DMS53 (cell line): ENCODE results near the gene RBPJL.

Source experiments
- DNase-seq: peaks from one replicate; lab custom pipeline; 2025; lab: John Stamatoyannopoulos, UW

Gene RBPJL, protein sequence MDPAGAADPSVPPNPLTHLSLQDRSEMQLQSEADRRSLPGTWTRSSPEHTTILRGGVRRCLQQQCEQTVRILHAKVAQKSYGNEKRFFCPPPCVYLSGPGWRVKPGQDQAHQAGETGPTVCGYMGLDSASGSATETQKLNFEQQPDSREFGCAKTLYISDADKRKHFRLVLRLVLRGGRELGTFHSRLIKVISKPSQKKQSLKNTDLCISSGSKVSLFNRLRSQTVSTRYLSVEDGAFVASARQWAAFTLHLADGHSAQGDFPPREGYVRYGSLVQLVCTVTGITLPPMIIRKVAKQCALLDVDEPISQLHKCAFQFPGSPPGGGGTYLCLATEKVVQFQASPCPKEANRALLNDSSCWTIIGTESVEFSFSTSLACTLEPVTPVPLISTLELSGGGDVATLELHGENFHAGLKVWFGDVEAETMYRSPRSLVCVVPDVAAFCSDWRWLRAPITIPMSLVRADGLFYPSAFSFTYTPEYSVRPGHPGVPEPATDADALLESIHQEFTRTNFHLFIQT

DNA sequence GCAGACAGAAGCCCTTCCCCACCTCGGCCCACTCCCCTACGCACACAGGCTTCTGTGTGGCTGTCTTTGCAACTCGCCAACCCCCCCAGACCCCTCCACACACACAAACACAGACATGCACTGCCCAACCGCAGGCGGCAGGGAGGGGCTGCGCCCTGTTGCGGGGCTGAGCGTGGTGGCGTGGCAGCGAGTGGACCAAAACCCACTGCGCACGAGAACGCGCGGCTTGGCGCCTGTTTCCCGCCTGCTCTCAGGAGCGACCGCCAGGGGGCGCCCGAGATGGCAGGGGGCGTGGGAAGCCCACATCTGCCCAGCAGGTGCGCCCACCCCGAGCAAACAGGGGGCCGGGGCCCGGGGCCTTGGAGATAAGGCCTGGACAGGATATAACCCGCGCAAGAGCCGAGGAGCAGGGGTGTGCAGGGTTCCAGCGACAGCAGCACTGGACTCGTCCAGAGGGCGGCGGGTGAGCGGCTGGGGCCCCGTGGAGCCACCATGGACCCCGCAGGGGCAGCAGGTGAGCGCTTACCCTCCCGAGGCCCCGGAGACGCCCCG, at the start of gene RBPJL:
Gene RBPJL (plus strand): TSS at position 410 of the 552 bp plus-strand sequence. CDS start 83 bp downstream, at position 493.
- peak; percentile 55 for DNase-seq

DNA sequence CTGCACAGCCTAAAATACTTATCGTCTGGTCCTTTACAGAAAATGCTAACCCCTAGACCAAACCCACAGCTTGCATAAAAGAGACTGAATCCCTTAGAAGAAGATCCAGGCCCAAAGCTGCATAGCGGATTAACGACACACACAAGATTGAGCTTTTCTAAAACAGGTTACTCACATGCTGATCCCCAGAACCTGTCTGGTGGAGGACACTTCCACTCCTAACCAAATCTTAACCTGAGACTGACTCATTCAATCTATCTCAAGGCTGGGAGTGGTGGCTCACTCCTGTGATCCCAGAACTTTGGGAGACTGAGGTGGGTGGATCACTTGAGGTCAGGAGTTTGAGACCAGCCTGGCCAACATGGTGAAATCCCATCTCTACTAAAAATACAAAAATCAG, 49.5 kb upstream of the RBPJL start:
- no peak for DNase-seq

DNA sequence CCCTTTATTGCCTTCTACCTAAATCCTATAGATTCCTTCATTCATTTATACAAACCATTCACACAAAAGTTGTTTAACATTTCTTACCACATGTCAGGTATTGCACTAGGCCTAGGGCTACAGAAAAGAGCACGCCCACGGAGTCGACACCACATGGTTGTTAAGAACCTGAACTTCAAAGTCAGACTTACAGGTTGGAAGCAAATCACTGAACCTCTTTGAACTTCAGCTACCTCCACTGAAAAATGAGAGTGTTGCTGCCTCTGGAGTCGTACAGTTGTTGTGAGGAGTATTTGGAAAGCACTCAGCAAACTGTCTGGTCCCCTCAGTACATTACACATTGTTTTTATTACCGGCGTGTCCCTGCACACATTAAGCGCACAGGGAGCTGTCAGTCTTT, 48.9 kb upstream of the RBPJL start:
- DNase-seq = no peak

DNA sequence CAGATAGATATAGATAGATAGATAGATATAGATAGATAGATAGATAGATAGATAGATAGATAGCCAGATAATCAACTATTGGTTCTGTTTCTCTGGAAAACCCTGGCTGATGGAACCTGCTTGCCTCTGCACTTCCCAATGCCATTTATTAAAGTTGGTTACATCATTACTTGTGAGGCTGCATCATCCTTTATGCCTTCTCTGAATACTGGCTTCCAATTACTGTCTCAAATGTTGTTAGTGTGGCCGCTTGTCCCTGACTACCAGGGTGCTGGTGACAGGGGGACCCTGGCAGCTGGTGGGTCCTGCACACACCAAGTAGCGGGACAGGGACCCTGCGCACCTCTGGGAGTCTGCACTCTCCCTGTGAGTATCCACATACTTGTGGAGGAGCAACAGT, 48.4 kb upstream of the RBPJL start:
- DNase-seq = no peak

DNA sequence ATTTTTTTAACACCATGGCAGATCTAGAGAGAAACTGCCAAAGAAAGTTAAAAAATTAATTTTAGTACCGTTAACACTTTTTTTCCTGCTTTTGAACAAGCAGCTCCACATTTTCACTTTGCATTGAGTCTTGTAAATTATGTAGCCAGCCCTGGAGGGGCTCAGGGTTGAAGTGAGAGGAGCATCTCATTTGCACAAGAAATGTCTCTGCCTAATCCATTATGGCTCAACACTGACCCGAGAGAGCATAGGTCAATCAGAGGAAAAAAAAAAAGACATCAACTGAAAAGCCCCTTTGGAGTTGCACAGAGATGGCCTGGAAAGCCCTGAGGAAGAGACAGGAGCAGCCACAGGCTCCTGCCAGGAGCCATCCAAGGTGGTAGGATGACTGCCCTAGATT, 48.0 kb upstream of the RBPJL start:
- DNase-seq = no peak

DNA sequence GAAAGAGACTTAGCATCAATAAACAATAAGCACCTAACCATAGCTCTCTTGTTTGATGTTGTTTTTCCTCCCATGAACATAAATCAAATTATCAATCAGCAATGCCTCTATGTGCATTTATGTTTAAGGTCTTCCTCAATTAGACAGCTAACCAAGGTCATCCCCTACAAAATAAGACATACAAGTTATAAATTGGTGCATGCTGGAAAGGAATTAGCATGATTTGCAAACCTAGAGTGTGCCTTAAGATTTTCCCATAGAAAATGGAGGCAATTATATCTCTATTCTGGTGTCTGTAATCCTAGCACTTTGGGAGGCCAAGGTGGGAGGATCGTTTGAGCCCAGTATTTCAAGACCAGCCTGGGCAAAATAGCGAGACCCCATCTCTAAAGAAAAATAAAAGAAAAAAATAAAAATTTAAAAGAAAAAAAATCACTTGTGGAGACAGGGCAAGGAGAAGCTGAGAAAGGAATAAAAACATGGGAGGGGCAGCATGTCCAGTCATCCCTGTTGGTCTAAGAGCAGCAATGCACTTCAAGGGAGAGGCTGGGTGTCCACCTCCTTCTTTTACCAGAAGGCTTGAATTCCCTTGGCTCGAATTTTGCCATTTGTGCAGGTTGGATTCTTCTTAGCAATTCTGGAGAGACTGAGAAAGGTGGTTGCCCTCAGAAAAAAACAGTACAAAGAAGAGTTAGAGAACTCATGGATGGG, 42.9 kb upstream of the RBPJL start:
- no peak for DNase-seq

DNA sequence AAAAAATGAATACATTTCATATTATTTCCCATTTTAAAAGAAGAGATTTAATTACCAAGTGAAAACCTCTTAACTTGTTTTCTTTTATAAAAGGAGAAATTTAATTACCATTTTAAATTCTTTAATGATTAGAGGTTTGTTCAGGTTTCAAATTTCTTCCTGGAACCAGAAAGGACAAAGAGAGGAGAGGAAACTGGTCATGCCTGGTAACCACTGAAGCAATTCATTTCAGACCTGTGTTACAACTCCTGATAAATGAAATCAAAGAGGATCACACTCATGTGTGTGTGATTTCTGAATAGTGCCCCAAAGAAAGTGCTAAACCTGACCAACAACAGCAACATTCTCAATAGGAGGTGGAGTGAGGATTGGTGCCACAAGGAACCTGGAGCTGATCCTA, 39.7 kb upstream of the RBPJL start:
- no peak for DNase-seq

DNA sequence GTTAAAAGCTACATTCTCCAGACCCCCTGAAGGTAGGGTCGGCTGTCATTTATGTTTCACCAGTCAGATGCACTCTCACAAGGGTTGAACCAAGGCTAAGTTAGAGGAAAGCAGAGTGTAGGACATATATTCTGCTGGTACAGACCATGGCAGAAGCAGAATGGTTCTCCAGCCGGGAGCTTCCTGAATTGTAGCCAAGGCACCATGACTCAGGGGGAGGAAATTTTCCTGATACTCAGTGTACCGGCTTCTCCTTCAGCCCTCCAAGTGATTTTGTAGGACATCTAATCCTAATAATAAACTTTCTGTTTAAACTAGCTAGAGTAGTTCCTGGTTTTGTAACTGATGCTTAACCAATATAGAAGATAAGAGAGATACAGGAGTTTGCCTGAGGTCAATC, 38.1 kb upstream of the RBPJL start:
- no peak for DNase-seq

DNA sequence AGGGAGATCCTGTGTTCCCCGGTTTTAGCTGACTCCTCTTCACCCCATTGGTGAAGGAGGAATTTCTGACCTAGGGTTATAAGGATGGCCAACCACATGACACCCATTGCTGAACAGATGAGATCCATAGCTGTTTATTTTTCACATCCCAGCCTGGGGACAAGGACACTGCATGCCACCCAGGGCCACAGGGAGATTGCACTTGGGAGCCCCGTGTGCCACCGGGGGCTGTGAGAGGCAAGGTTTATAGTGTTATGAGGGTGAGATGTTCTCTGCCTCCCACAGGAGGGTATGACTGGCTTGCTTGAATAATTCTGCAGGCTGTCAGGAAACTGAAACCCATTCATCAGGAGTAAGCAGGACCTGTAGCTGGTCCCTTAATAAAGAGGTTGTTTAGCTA, 37.6 kb upstream of the RBPJL start:
- DNase-seq = no peak

DNA sequence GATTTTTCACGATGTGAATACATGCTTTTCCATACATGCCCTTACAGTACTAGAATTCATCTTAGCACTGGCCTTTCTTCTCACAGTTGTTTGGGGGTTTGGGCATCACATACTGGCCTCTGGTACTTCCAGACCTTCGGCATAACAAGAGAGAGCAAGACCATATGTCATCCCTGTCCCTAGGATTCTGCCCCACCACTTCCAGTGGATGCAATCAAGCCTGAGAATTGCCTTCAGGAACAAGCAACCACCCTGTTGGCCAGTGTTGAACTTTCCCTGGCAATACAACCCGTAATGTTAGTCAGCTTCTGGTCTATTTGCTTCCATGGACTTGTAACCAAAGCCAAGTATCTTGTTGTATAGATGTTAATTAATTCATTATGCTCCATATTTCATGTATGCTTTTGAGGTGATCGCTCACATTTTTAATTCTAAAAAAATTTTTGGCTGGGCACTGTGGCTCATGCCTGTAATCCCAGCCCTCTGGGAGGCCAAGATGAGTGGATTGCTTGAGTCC, 36.8 kb upstream of the RBPJL start:
- DNase-seq = no peak

DNA sequence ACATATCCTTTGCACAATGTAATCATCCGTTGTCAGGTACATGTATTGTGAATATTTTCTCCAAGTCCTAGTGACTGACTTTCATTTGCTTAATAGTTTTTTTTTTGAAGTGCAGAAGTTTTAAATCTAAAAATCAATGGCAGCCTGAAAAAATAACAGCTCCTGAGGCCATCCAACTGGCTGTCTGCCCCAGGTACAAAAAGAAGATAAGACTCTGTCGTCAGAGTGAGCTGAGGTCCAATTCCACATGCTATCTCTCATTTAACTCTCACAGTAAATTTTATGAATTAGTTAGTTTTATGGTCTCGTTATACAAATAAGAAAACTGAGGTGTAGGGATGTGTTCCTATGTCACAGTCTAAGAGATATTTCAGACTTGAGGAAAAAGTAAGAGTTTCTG, 31.3 kb upstream of the RBPJL start:
- no peak for DNase-seq

DNA sequence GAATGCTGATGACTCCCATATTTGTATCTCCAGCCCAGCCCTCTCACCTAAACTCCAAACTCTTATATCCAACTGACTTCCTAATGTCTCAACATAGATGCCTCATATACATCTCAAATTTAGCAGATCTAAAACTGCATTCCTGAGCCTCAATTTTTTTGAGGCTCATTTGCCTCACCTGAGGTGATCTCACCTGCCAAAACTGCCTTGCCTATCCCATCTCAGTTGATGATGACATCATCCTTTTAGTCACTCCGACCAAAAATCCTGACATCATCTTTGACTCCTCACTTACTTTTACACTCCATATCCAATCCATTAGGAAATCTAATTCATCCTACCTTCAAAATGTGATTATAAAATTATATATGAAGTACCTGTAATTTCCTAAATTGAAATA, 26.6 kb upstream of the RBPJL start:
- DNase-seq = no peak

DNA sequence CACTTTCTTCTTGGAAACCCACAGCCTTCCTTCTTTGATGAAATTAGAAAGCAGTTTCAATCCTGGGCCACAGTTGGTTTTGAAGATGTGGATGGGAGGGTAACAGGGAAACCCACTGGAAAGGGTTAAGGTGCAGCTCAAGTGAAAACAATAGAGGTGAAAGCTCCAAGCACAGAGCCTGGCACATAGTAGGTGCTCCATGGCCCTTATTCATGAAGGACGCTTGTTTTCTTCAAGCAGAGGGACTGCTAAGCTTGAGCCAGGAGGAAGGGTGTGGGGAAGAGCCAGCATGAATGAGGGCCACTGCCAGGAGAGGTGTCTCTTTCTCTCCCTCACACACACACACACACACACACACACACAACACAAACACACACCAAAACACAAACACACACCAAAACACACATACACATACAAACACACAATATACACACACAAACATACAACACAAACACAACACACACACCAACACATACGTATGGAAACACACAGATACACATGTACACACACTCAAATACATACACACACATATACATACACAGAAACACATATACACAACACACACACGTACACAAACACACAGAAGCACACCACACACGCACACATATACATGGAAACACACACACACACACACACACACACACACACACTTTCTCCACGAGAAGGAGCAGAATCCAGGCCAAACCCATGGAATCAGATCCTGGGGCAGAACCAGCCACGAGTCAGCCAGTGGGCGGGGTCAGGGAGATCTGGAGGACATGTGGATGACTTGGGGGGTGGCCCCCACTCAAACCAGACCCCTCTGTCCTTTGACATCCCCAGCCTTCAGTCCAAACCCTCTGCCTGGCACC, 23.7 kb upstream of the RBPJL start:
- no peak for DNase-seq

DNA sequence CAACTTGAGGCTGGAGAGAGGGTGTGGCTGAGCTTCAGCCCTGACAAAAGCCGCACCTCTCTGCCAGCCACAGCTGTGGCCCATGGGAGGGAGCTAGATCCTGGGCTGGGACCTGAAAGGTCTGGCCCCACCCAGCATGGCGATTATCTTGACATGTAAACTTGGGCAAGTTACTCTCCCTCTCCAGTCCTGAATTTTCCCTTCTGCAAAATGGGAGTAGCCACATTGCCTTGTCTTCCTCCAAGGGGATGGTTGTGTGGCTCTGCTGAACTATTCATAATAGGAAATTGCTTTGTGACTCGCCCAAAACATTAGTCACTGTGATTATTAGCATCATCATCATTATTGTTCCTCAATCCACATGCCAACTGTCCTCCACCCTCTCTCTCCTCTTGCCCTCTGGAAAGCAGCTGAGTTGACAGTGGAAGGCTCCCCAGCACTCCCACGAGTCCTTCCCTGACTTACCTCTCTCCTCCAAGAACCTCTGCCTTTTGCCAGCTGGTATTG, 23.0 kb upstream of the RBPJL start:
- no peak for DNase-seq

DNA sequence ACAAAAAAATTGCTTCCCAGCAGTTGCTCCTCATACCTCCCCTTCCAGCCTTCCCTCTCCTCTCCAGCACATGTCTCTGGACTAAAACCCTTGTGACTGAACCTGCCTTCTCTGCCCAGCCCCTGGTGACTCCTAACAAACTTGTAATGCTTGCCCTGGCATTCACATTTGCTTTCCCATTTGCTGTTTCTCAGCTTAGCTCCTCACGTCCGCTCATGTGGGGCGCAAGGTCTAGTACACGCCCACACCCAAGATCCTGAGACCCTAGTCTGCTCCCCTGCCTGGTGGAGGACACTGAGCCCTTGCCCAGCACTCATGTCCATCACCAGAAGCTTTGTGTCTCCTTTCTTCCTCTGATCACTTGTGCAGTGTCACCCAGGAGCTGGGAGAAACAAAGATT, 18.3 kb upstream of the RBPJL start:
- no peak for DNase-seq

DNA sequence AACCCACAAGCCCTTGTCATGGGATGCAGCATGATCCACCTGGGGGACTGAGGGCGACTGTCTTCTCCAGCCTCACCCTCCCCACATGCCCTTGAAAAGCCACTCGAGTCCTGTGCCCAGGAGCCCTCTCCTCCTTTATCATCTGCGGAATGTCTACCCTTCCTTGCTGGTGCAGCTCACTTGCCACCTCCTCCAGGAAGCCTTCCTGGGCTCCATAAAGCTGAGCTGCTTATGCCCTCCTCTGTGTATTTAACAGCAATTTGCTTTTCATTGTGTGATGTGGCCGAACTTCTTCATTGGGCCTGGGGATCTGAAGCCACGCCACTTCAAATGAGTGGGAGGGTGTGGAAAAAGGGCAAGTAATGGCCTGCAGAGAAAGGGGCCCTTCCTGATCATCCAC, 17.8 kb upstream of the RBPJL start:
- DNase-seq = no peak

DNA sequence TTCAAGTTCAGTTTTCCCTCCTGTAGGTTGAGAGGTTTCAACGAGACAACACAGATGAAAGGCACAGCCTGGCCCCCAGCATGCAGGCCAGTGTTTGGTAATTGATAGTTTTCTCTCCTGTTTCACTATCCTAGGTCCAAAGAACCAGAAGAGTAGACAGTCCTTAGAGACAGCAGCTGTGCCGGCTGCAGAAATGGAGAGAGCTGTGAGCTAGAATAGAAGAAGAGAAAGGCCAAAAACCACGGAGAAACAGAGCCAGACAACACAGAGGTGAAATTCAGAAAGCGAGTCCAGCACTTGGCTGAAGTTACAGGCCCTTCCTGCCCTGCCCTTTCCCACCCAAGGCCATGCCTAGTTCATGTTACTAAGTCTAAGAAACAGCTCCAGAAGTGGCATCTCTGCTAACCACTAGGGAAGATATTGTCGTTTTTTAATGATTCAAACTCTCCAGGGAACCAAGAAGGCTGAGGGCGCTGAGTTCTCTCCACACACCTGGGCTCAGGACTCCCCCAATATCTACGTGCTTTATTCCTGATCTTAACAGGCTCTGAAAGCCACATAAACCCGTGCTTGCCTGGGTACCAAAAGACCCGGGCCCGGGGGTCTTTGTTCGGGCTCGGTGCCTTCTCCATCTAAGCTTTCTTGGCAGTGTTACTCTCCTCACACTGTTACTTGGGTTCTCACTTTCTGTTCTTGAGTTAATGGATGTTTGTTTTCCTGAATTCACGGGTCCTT, 16.5 kb upstream of the RBPJL start:
- no peak for DNase-seq

DNA sequence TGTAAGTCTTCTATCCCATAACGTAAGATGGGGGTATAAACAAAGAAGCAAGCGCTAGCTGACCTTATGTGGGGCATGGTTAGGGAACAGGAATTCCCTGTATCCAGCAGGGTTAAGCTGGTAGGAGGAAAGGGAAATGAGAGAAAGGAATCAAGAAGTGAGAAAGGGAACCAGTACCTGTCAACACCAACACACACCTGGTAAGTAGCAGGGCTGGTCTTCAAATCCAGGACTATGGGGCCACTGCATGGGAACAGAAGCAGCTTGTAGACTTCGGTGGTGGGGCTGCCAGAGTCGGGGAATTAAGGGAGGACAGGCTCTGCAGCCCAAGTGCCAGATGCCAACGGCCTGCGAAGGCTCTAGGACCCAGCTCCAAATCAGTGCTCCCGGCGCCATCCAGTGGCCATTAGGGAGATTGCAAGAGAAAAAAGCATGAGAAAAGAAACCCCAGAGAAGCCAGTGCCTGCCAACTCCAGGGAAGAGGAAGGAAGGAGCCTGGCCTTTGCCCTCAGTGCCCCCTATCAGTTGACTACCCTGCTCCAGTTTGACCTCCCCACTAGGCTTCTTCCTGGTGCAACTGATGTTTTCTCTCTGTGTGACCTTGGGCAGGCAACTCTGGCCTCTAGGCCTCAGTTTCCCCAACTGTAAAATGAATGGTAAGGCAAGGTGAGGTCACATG, 15.8 kb upstream of the RBPJL start:
- DNase-seq = peak; percentile 90

DNA sequence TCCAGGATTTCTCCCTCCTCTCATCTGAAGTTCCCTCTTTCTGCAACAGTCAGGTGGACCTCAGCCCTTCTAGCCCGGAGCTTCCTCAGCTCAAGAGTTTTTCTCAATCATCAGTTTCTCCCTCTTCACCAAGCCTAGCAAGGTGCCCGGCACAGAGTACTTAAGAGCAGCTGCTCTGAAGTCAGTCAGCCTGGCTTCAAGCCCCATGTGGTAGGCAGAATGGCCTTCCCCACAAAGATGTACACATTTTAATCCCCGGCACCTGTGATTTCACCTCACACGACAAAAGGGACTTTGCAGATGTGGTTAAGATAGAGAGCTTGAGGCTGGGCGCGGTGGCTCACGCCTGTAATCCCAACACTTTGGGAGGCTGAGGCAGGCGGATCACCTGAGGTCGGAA, 15.1 kb upstream of the RBPJL start:
- peak; percentile 37 for DNase-seq

DNA sequence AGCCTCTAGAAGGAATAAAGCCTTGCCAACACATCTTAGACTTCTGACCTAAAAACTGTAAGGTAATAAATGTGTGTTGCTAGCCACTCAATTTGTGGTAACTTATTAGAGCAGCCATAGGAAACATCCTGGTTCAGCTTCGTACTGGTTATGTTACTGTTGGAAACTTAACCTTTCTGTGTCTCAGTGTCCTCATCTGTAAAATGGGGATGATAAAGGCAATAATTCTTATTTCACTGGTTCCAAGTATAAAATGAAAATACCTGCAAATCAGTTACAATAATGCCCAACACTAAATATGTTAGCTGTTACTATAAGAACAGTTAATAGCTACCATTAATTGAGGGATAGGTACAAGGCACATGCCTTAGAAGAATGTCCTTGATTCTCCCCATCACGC, 14.3 kb upstream of the RBPJL start:
- DNase-seq = no peak
